Keratinocyte (primary cell): ENCODE measurements around the gene FAM107B. TPM values are rescaled to one million over a fixed set of nuclear protein-coding genes. Genes with fewer than 3 reads are reported as not detected.

Experiments
- DNase-seq: peaks from one replicate; pipeline ENCODE4 v3.0.0-alpha.2; 2011; ENCODE audit warnings: low read depth, missing footprints, low spot score
- FAIRE-seq: peaks from 2 replicates; lab custom pipeline; 2011; peaks lifted over from hg19 to GRCh38; lab: Jason Lieb, UNC
- H2AFZ ChIP-seq: 2 replicates; pipeline ENCODE4 v1.6.0; 2012; ENCODE audit warnings: low read length, control low read depth, inconsistent platforms; ENCODE audit not compliant: control insufficient read depth
- H3K27ac ChIP-seq: 2 replicates; pipeline ENCODE4 v1.5.1; 2011; ENCODE audit warnings: low read length; ENCODE audit not compliant: control insufficient read depth, insufficient read depth
- H3K27me3 ChIP-seq: 3 replicates; pipeline ENCODE4 v1.6.0; 2011; ENCODE audit warnings: low read length; ENCODE audit not compliant: control insufficient read depth, insufficient read depth; ENCODE audit errors: extremely low read depth
- H3K36me3 ChIP-seq, 2 experiments: 2 replicates in 1 of 2; 3 replicates in 1 of 2; pipeline ENCODE4 v1.5.1; 2011; ENCODE audit warnings: low read length in 2 of 2, mild to moderate bottlenecking in 1 of 2; ENCODE audit not compliant: control insufficient read depth in 2 of 2, insufficient read depth in 2 of 2; ENCODE audit errors: extremely low read depth in 1 of 2
- H3K4me1 ChIP-seq: 3 replicates; pipeline ENCODE4 v1.5.1; 2011; ENCODE audit warnings: low read length; ENCODE audit not compliant: control insufficient read depth, insufficient read depth; ENCODE audit errors: extremely low read depth
- H3K4me2 ChIP-seq: 3 replicates; pipeline ENCODE4 v1.6.0; 2011; ENCODE audit warnings: low read depth, low read length; ENCODE audit not compliant: control insufficient read depth, insufficient read depth; ENCODE audit errors: extremely low read depth
- H3K4me3 ChIP-seq, 3 experiments: fragments of 200-600 bp in 1 of 3; sonication (generic) in 1 of 3; 2 replicates in 2 of 3; 3 replicates in 1 of 3; pipeline ENCODE4 v1.5.1; 2011 to 2016; ENCODE audit warnings: low read length in 3 of 3, mild to moderate bottlenecking in 3 of 3, control low read depth in 2 of 3, inconsistent platforms in 1 of 3, low read depth in 1 of 3, mixed read lengths in 1 of 3, mixed run types in 1 of 3, moderate library complexity in 1 of 3; ENCODE audit not compliant: control insufficient read depth in 2 of 3, insufficient read depth in 2 of 3; ENCODE audit errors: extremely low read depth in 1 of 3
- H3K79me2 ChIP-seq: 2 replicates; pipeline ENCODE4 v1.6.0; 2012; ENCODE audit warnings: low read length; ENCODE audit not compliant: control insufficient read depth, insufficient read depth
- H3K9ac ChIP-seq: 3 replicates; pipeline ENCODE4 v1.6.0; 2011; ENCODE audit warnings: low read length; ENCODE audit not compliant: control insufficient read depth, insufficient read depth; ENCODE audit errors: extremely low read depth
- H3K9me1 ChIP-seq: 3 replicates; pipeline ENCODE4 v1.6.0; 2011; ENCODE audit warnings: low read length; ENCODE audit not compliant: control insufficient read depth, insufficient read depth; ENCODE audit errors: extremely low read depth
- H3K9me3 ChIP-seq: 2 replicates; pipeline ENCODE4 v1.5.1; 2012; ENCODE audit warnings: low read depth, low read length; ENCODE audit not compliant: control insufficient read depth
- H4K20me1 ChIP-seq: 3 replicates; pipeline ENCODE4 v1.6.0; 2011; ENCODE audit warnings: low read length; ENCODE audit not compliant: control insufficient read depth, insufficient read depth; ENCODE audit errors: extremely low read depth
- EZH2 ChIP-seq: IDR thresholded peaks from one replicate; pipeline ENCODE4 v1.6.1; 2012; ENCODE audit warnings: inconsistent platforms, mild to moderate bottlenecking, low read length, moderate library complexity
- dilution Hi-C: fragments of 300-500 bp; cut with MboI; formaldehyde crosslinking; loops from one replicate; pipeline ENCODE4 v1.7.0; 2020; ENCODE audit warnings: low sequenced_read_pairs; ENCODE audit not compliant: extremely low pct_ligation_motif_present
- polyA plus RNA-seq, 5 experiments: library from polyadenylated mRNA; depleted of rRNA in 3 of 5; stranded (reverse) in 3 of 5; stranded (forward) in 1 of 5; unstranded in 1 of 5; fragments of >200 nt; gene quantifications; 1 replicate in 1 of 5; 2 replicates in 3 of 5; 3 replicates in 1 of 5; pipeline versions ENCODE4 v1.2.1 to v1.2.3, GENCODE V29; 2011 to 2012; ENCODE audit warnings: missing spikeins in 2 of 5, low read depth in 1 of 5, low replicate concordance in 1 of 5
- TF ChIP-seq, protein P1 (sequence below), 3 experiments: IDR thresholded peaks in 1 of 3; conservative IDR thresholded peaks in 1 of 3; optimal IDR thresholded peaks in 1 of 3; 2 replicates in 2 of 3; 3 replicates in 1 of 3; pipeline versions ENCODE3 to v1.5.1; 2011; ENCODE audit warnings: low read length in 3 of 3, mild to moderate bottlenecking in 3 of 3, moderate library complexity in 2 of 3, control low read depth in 1 of 3, inconsistent platforms in 1 of 3; ENCODE audit not compliant: insufficient read depth in 2 of 3; ENCODE audit errors: extremely low read depth in 1 of 3

FAM107B gene
- polyA plus RNA-seq, 1 donor (not counting 4 experiments of a cell fraction or from before 2014, with no cell fraction given) = 8.7 TPM

DNA sequence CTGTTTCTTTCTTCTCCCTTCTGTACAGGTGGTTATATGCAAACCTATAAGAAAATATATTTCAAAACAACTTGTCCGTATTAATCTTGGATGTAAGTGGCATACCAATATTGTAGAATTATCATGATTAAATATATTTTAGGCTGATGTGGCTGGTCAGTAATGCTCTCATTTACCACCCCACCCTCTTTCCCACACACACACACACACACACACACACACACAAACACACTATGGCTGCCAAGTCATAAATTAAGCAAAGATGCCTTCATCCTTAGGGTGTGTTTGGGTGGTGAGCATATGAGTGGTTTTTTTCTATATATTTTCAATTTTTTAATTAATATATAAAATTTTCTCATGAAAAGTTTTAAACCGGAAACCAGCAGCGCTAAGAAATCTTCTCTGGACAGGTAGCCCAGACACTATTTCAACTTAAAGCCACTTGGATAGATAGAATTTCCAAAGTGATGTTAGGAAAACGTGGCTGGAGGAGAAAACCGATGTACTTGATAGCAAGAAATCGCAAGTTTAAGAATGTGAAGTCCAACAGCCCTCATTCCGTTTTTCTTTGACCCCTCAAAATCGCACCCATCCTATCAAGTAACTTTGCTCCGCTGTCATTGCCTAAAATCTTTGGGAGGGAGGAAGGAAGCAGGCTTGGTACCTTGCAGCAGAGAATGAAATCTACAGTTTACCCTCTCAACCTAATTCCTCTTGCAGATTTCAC, 171.7 kb downstream of the FAM107B start:
- dilution Hi-C loops = no loop called here
- H3K9me1 ChIP-seq = peaks cover 9% of the 10 kb centered on the region
- no peaks in the 10 kb centered on the region for H3K9me3 ChIP-seq
- H3K36me3 ChIP-seq = peaks cover 0 to 24% of the 10 kb centered on the region in 2 experiments
- no peaks in the 10 kb centered on the region for H4K20me1 ChIP-seq
- H3K4me2 ChIP-seq = peak overlapping the region; percentile 92
- peak overlapping the region; percentile 34 to 95 (median 66) for H3K4me3 ChIP-seq
- peak overlapping the region; percentile 56 for H3K27ac ChIP-seq
- FAIRE-seq = no peak
- TF ChIP-seq EZH2 = no peak
- TF ChIP-seq, protein P1, sequence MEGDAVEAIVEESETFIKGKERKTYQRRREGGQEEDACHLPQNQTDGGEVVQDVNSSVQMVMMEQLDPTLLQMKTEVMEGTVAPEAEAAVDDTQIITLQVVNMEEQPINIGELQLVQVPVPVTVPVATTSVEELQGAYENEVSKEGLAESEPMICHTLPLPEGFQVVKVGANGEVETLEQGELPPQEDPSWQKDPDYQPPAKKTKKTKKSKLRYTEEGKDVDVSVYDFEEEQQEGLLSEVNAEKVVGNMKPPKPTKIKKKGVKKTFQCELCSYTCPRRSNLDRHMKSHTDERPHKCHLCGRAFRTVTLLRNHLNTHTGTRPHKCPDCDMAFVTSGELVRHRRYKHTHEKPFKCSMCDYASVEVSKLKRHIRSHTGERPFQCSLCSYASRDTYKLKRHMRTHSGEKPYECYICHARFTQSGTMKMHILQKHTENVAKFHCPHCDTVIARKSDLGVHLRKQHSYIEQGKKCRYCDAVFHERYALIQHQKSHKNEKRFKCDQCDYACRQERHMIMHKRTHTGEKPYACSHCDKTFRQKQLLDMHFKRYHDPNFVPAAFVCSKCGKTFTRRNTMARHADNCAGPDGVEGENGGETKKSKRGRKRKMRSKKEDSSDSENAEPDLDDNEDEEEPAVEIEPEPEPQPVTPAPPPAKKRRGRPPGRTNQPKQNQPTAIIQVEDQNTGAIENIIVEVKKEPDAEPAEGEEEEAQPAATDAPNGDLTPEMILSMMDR (optimal IDR thresholded peaks at IDR 0.05 in 1 of 3, IDR thresholded peaks at IDR 0.05 in 1 of 3, conservative IDR thresholded peaks at IDR 0.05 in 1 of 3; ENCODE audit: extremely low read depth in 1 of 3, insufficient read depth in 2 of 3, low read length in 3 of 3) = no peak
- H3K9ac ChIP-seq = peak overlapping the region; percentile 77
- no peak for DNase-seq
- H3K27me3 ChIP-seq = no peaks in the 10 kb centered on the region
- peak overlapping the region; percentile 61 for H2AFZ ChIP-seq
- peaks cover 24% of the 10 kb centered on the region for H3K4me1 ChIP-seq
- peaks cover 21% of the 10 kb centered on the region for H3K79me2 ChIP-seq

DNA sequence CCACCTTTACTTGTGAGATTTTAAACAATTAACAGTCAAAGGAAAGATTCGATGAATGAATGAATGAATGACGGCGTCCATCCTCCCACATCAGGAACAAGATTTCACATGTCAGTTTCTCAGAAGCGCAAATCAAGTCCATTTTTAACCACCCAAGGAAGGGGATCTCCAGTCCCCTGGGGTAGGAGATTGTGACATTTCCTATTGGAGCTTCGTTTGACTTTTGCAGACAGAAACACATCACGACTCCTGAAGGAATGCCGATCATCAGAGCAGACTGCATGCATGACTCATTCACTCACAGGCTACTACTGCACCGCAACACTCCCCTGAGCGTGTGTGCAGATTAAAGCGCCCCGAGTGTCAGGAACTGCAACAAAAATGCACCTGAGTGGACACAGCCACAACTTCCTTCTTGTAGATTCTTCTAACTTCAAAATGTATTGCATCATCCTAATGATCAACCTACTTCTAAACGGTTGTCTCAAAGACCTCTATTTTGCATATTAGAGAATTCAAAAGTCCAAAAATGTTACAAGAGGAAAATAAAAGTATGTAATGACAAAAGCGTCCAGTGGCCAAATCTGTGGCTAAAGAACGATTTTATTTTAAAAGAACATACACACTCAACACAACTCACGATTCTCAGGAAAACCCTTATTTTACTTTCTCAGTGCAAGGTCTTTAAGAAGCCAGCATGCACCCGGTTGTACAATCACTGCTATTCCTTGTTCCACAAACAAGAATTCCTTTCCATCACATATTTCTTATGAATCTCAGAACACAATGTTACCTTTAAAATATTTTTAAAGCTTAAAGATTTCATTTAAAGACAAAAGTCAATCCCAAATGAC, 172.6 kb downstream of the FAM107B start:
- peak overlapping the region; percentile 6 for H3K9ac ChIP-seq
- dilution Hi-C loops = no loop called here
- no peaks in the 10 kb centered on the region for H3K9me3 ChIP-seq
- no peak overlapping the region for H2AFZ ChIP-seq
- TF ChIP-seq, protein P1 (optimal IDR thresholded peaks at IDR 0.05 in 1 of 3, IDR thresholded peaks at IDR 0.05 in 1 of 3, conservative IDR thresholded peaks at IDR 0.05 in 1 of 3; ENCODE audit: extremely low read depth in 1 of 3, insufficient read depth in 2 of 3, low read length in 3 of 3) = peak in 2 of 3 experiments; percentile 9 to 16
- no peak for TF ChIP-seq EZH2
- DNase-seq = peak; percentile 74
- H3K4me3 ChIP-seq = peak overlapping the region in 2 of 3 experiments; percentile 27 to 95
- no peak overlapping the region for H3K27ac ChIP-seq
- no peaks in the 10 kb centered on the region for H4K20me1 ChIP-seq
- FAIRE-seq = peak; percentile 96
- H3K36me3 ChIP-seq = peaks cover 0 to 24% of the 10 kb centered on the region in 2 experiments
- H3K27me3 ChIP-seq = no peaks in the 10 kb centered on the region
- H3K4me2 ChIP-seq = peak overlapping the region; percentile 92
- peaks cover 24% of the 10 kb centered on the region for H3K4me1 ChIP-seq
- H3K79me2 ChIP-seq = peaks cover 21% of the 10 kb centered on the region
- H3K9me1 ChIP-seq = peaks cover 9% of the 10 kb centered on the region
